ENCODE data around the gene ERCC5.

ERCC5 gene

GRCh38 chr13:102872531-102872930, 26.7 kb downstream of the ERCC5 start:
- TF ChIP-seq ZFX (IDR thresholded peaks at IDR 0.05; ENCODE audit: borderline replicate concordance): no peak

GRCh38 chr13:102873653-102874052, 27.8 kb downstream of the ERCC5 start:
- no peak for TF ChIP-seq ZFX (IDR thresholded peaks at IDR 0.05; ENCODE audit: borderline replicate concordance)
- no peak for TF ChIP-seq CTCF (IDR thresholded peaks at IDR 0.05)
- H3K27ac ChIP-seq: no peak overlapping the region

More at GRCh38 chr13:102872531-102872930, 26.7 kb downstream of the ERCC5 start:
- no peak overlapping the region for H3K27ac ChIP-seq

- TF ChIP-seq ZFX (IDR thresholded peaks at IDR 0.05; ENCODE audit: borderline replicate concordance) (no peak), CTCF (IDR thresholded peaks at IDR 0.05) (no peak)
- H3K27ac ChIP-seq: no peak overlapping the region
Measured at GRCh38 chr13:102875256-102875655, 29.4 kb downstream of the ERCC5 start.

GRCh38 chr13:102877303-102877702, 31.5 kb downstream of the ERCC5 start:
- no peak overlapping the region for H3K27ac ChIP-seq
- TF ChIP-seq ZFX (IDR thresholded peaks at IDR 0.05; ENCODE audit: borderline replicate concordance): no peak
- no peak for TF ChIP-seq CTCF (IDR thresholded peaks at IDR 0.05)

- TF ChIP-seq CTCF (IDR thresholded peaks at IDR 0.05): no peak
- no peak for TF ChIP-seq ZFX (IDR thresholded peaks at IDR 0.05; ENCODE audit: borderline replicate concordance)
- H3K27ac ChIP-seq: no peak overlapping the region
Measured at GRCh38 chr13:102878481-102878880, 32.6 kb downstream of the ERCC5 start.

- no peak overlapping the region for H3K27ac ChIP-seq
- TF ChIP-seq ZFX (IDR thresholded peaks at IDR 0.05; ENCODE audit: borderline replicate concordance): no peak
- TF ChIP-seq CTCF (IDR thresholded peaks at IDR 0.05): no peak
Measured at GRCh38 chr13:102879793-102880499, 34.1 kb downstream of the ERCC5 start.

GRCh38 chr13:102881819-102882686, 36.2 kb downstream of the ERCC5 start:
- TF ChIP-seq ZFX (IDR thresholded peaks at IDR 0.05; ENCODE audit: borderline replicate concordance): no peak
- no peak for TF ChIP-seq CTCF (IDR thresholded peaks at IDR 0.05)
- H3K27ac ChIP-seq: no peak overlapping the region

Data from 22Rv1 (cell line).